BLaER1 (cell line): Measurements from ENCODE around the gene RANBP2.

Experiments used
- H3K27ac ChIP-seq: shearing (Covaris generic); formaldehyde crosslinking; 2 replicates; pipeline ENCODE4 v1.8.1; 2022
- H3K27me3 ChIP-seq: shearing (Covaris generic); formaldehyde crosslinking; 2 replicates; pipeline ENCODE4 v1.8.1; 2022
- H3K36me3 ChIP-seq: shearing (Covaris generic); formaldehyde crosslinking; 2 replicates; pipeline ENCODE4 v1.8.1; 2022
- H3K4me1 ChIP-seq: shearing (Covaris generic); formaldehyde crosslinking; 2 replicates; pipeline ENCODE4 v1.8.1; 2022
- H3K4me2 ChIP-seq: shearing (Covaris generic); formaldehyde crosslinking; 2 replicates; pipeline ENCODE4 v1.8.1; 2022
- H3K4me3 ChIP-seq: shearing (Covaris generic); formaldehyde crosslinking; 2 replicates; pipeline ENCODE4 v1.8.1; 2022
- H3K9ac ChIP-seq: shearing (Covaris generic); formaldehyde crosslinking; 2 replicates; pipeline ENCODE4 v1.8.1; 2022
- H3K9me3 ChIP-seq: shearing (Covaris generic); formaldehyde crosslinking; 2 replicates; pipeline ENCODE4 v1.8.1; 2022
- H4K20me1 ChIP-seq: shearing (Covaris generic); formaldehyde crosslinking; 2 replicates; pipeline ENCODE4 v1.8.1; 2022
- Cebpa-rat ChIP-seq: shearing (Covaris generic); IDR thresholded peaks from 2 replicates; pipeline ENCODE4 v1.8.1; 2022

The RANBP2 gene

GRCh38 chr2:108810993-108811957 is 92.0 kb downstream of the RANBP2 start:
- no peaks in the 10 kb centered on the region for H3K27me3 ChIP-seq
- peaks cover 78% of the 10 kb centered on the region for H3K36me3 ChIP-seq
- H3K4me1 ChIP-seq = no peaks in the 10 kb centered on the region
- no peak overlapping the region for H3K9ac ChIP-seq
- H4K20me1 ChIP-seq = no peaks in the 10 kb centered on the region
- no peak overlapping the region for H3K27ac ChIP-seq
- no peak overlapping the region for H3K4me3 ChIP-seq
- no peak overlapping the region for H3K4me2 ChIP-seq
- TF ChIP-seq Cebpa-rat = no peak
- H3K9me3 ChIP-seq = peaks cover 39% of the 10 kb centered on the region

DNA sequence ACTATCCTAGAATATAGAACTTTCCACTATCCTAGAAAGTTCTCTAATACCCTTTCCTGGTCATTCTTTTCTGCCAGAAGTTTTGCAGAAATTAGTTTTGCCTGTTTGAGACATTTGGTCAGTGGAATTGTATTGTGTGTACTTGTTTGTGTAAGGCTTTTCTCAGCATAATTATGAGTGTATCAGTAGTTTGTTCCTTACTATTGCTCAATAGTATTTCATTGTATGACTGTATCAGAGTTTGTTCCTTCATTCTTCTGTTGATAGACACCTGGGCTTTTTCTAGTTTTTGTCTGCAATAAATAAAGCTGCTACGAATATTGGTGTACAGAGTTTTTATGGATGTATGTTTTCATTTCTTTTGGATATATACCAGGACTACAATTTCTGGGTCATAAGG is 94.5 kb downstream of the RANBP2 start:
- TF ChIP-seq Cebpa-rat = no peak
- Histone ChIP-seq H3K27me3 (no peaks in the 10 kb centered on the region), H3K4me3 (no peak overlapping the region), H3K27ac (no peak overlapping the region), H3K36me3 (peaks cover 78% of the 10 kb centered on the region), H3K4me1 (no peaks in the 10 kb centered on the region), H3K9ac (no peak overlapping the region), H3K4me2 (no peak overlapping the region), H3K9me3 (peaks cover 46% of the 10 kb centered on the region), H4K20me1 (no peaks in the 10 kb centered on the region)

DNA sequence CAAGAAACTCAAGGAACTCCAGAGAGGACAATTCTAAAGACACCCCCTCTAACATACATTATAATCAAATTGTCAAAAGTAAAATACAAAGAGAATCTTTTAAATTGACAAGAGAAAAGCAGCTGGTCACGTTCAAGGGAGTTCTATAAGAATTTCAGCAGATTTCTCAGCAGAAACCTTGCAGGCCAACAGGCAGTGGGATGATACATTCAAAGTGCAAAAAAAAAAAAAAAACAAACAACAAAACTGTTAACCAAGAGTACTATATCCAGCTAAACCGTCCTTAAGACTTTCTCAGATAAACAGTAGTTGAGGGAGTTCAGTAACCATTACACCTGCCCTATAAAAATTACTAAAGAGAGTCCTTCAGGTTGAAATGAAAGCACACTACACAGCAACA is 101.2 kb downstream of the RANBP2 start:
- H3K4me3 ChIP-seq = no peak overlapping the region
- H3K4me1 ChIP-seq = peaks cover 26% of the 10 kb centered on the region
- no peak overlapping the region for H3K4me2 ChIP-seq
- H3K9ac ChIP-seq = no peak overlapping the region
- no peak for TF ChIP-seq Cebpa-rat
- no peaks in the 10 kb centered on the region for H4K20me1 ChIP-seq
- no peaks in the 10 kb centered on the region for H3K27me3 ChIP-seq
- H3K9me3 ChIP-seq = peaks cover 55% of the 10 kb centered on the region
- H3K36me3 ChIP-seq = peaks cover 61% of the 10 kb centered on the region
- no peak overlapping the region for H3K27ac ChIP-seq

DNA sequence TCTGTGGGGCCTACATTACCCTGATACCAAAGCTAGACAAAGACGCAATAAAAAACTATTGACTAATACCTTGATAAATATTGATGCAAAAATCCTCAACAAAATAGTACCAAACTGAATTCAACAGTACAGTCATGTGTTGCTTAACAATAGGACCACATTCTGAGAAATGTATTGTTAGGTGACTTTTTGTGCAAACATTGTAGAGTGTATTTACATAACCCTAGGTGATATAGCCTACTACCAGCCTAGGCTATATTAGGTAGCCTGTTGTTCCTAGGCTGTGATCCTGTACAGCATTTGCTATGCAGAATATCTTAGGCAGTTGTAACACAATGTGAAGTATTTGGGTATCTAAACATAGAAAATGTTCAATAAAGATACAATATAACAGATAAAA is 104.0 kb downstream of the RANBP2 start:
- Histone ChIP-seq H3K4me3 (no peak overlapping the region), H4K20me1 (no peaks in the 10 kb centered on the region), H3K4me1 (peaks cover 26% of the 10 kb centered on the region), H3K36me3 (peaks cover 39% of the 10 kb centered on the region), H3K27ac (no peak overlapping the region), H3K9me3 (peaks cover 33% of the 10 kb centered on the region), H3K4me2 (peak overlapping the region; percentile 50), H3K27me3 (no peaks in the 10 kb centered on the region), H3K9ac (no peak overlapping the region)
- TF ChIP-seq Cebpa-rat = no peak

- H4K20me1 ChIP-seq = no peaks in the 10 kb centered on the region
- peaks cover 34% of the 10 kb centered on the region for H3K36me3 ChIP-seq
- peaks cover 25% of the 10 kb centered on the region for H3K9me3 ChIP-seq
- no peak for TF ChIP-seq Cebpa-rat
- peak overlapping the region; percentile 51 for H3K4me2 ChIP-seq
- peaks cover 26% of the 10 kb centered on the region for H3K4me1 ChIP-seq
- H3K9ac ChIP-seq = no peak overlapping the region
- H3K27me3 ChIP-seq = no peaks in the 10 kb centered on the region
- H3K4me3 ChIP-seq = no peak overlapping the region
- no peak overlapping the region; the same call in 1 of the 2 replicates for H3K27ac ChIP-seq
Measured at GRCh38 chr2:108824316-108825070, 105.2 kb downstream of the RANBP2 start.

DNA sequence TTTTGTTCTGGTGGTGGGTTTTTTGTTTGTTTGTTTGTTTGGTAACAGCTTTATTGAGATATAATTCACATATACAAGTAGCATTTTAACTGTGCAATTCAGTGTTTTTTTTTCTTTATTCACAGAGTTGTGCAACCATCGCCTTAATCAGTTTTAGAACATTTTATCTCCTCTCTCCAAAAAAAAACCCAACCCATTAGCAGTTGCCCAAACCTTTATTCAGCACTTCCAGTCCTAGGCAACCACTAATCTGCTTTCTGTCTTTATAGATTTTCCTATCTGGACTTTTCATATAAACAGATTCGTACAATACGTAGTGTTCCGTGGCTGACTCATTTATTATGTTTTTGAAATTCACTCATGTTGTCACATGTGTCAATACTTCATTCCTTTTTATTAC is 106.0 kb downstream of the RANBP2 start:
- H3K9me3 ChIP-seq = peaks cover 17% of the 10 kb centered on the region
- H3K9ac ChIP-seq = no peak overlapping the region
- no peaks in the 10 kb centered on the region for H4K20me1 ChIP-seq
- H3K4me2 ChIP-seq = peak overlapping the region; percentile 51; the same call in 1 of the 2 replicates
- H3K4me1 ChIP-seq = peaks cover 26% of the 10 kb centered on the region
- no peak overlapping the region for H3K4me3 ChIP-seq
- peaks cover 30% of the 10 kb centered on the region for H3K36me3 ChIP-seq
- no peak for TF ChIP-seq Cebpa-rat
- no peaks in the 10 kb centered on the region for H3K27me3 ChIP-seq
- H3K27ac ChIP-seq = no peak overlapping the region

- H3K4me2 ChIP-seq = no peak overlapping the region
- H3K9ac ChIP-seq = no peak overlapping the region
- peaks cover 26% of the 10 kb centered on the region for H3K4me1 ChIP-seq
- H3K9me3 ChIP-seq = peaks cover 14% of the 10 kb centered on the region
- H3K27ac ChIP-seq = no peak overlapping the region
- no peak overlapping the region for H3K4me3 ChIP-seq
- peaks cover 27% of the 10 kb centered on the region for H3K36me3 ChIP-seq
- H3K27me3 ChIP-seq = no peaks in the 10 kb centered on the region
- H4K20me1 ChIP-seq = no peaks in the 10 kb centered on the region
- no peak for TF ChIP-seq Cebpa-rat
Measured at GRCh38 chr2:108825736-108826135, 106.5 kb downstream of the RANBP2 start.

- TF ChIP-seq Cebpa-rat = no peak
- Histone ChIP-seq H3K27ac (no peak overlapping the region), H3K4me1 (peaks cover 19% of the 10 kb centered on the region), H3K4me2 (no peak overlapping the region), H3K9me3 (peaks cover 20% of the 10 kb centered on the region), H3K27me3 (no peaks in the 10 kb centered on the region), H3K4me3 (no peak overlapping the region), H3K9ac (no peak overlapping the region), H4K20me1 (no peaks in the 10 kb centered on the region), H3K36me3 (peaks cover 25% of the 10 kb centered on the region; the same call in 1 of the 2 replicates)
Measured at GRCh38 chr2:108829578-108830310, 110.5 kb downstream of the RANBP2 start.

- Histone ChIP-seq H3K4me2 (no peak overlapping the region), H3K4me1 (peaks cover 12% of the 10 kb centered on the region), H3K36me3 (peaks cover 25% of the 10 kb centered on the region), H3K27ac (no peak overlapping the region), H3K4me3 (no peak overlapping the region), H3K9me3 (peaks cover 39% of the 10 kb centered on the region), H3K27me3 (no peaks in the 10 kb centered on the region), H3K9ac (no peak overlapping the region), H4K20me1 (no peaks in the 10 kb centered on the region)
- no peak for TF ChIP-seq Cebpa-rat
Measured at GRCh38 chr2:108833219-108833618, 113.9 kb downstream of the RANBP2 start.
